ENCODE data around the gene GIT1.
A peak's percentile ranks its signal among the peaks of the same experiment; 100 is the strongest.

Gene GIT1

DNA sequence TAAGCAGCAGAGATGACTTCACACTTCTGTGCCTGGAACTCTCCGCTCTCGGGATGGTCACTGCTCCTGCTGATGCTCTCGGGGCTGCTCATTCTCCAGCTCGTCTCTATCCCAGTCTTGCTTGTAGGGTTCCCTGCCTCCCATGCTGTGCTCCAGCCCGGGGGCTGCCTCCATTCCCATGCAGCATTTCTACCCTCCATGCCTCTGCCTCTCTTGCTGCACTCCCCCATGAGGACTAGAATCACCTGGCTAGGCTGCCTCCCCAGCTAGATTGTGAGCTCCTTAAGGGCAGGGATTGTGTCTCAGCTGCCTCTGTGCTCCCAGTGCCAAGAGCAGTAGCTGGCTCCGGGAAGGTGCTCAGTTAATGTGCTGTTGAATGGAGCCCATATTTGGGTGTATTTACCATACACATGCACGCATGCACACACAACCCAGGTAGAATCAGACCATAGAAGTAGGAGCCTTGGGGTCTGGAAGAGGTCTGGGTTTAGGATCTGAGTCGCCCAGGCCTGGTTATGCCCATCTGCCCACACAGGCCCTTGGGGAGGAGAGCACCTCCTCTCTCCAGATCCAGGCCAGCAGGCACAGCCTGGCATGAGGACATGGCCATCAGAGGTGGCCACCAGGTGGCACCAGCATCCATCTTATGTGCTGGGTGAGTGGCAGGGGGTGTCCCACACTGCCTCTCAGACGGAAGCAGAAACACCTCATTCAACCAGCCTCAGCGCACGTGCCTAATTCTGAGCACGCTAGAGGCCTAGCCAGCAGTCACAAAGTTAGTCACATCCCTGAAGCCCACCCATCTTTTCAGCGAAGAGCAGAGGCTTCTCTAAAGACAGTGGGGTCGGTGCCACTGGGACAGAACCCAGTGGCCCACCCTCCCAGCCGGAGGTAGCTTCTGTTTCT, 9.3 kb downstream of the GIT1 start:
- DNase-seq (ENCODE audit: low read depth in 2 of 2) = peak in 1 of 2 experiments; percentile 51

- DNase-seq (ENCODE audit: low read depth in 2 of 2) = no peak
These were observed 10.6 kb downstream of the GIT1 start for GRCh38 chr17:29578626-29579485.

GRCh38 chr17:29577385-29578211, 11.8 kb downstream of the GIT1 start:
- no peak for DNase-seq (ENCODE audit: low read depth in 2 of 2)

DNA sequence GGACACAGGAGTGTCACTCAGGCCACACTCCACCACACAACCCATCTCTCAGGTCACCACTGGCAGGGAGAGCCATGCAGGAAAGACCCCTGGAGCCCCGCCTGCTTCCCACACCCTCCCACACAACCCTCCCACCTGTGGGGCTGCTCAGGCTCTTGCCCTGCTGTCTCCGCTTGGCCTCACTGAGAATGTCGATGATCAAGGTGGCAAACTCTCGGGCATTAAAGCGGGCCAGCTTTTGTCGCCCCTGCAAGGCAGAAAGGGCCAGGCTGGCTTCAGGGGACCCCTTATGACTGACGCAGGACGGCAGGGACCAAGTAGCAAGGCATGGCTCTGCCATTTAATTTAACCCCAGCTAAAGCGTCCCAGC, 12.5 kb downstream of the GIT1 start:
- DNase-seq (ENCODE audit: low read depth in 2 of 2) = no peak

GRCh38 chr17:29576214-29577000, 13.0 kb downstream of the GIT1 start:
- no peak for DNase-seq (ENCODE audit: low read depth in 2 of 2)

DNA sequence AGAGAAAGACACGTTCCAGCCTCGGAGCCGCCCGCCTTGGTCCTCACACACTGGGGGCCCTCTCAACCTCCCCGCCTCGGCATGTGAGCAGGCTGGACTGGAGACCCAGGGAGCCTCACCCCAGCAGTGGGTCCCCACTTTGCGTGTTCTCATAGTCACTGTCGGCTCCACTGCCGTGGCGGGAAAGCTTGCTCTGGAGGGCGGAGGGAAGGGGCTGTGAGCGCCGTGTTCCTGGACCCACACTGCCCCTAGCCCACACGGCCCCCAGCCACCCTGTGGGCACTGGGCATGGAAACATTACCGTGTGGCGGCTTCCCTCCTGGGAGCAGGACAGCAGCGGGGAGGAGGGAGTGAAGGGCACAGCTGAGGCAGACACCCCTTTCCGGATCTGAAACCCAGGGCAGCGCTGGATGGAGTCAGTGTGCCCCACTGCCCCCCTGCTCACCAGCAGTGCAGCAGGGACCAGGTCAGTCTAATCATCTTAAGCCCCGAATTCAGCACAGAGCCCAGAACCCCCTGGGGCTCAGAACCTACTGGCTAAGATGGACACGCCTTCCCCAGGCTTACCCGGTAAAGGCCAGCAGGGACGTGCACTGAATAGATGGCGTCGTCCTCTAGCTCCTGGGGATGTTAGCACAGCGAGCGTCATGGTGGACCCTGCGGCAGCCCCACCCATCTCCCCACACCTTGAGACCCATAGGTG, 13.8 kb downstream of the GIT1 start:
- DNase-seq (ENCODE audit: low read depth in 2 of 2) = no peak

DNA sequence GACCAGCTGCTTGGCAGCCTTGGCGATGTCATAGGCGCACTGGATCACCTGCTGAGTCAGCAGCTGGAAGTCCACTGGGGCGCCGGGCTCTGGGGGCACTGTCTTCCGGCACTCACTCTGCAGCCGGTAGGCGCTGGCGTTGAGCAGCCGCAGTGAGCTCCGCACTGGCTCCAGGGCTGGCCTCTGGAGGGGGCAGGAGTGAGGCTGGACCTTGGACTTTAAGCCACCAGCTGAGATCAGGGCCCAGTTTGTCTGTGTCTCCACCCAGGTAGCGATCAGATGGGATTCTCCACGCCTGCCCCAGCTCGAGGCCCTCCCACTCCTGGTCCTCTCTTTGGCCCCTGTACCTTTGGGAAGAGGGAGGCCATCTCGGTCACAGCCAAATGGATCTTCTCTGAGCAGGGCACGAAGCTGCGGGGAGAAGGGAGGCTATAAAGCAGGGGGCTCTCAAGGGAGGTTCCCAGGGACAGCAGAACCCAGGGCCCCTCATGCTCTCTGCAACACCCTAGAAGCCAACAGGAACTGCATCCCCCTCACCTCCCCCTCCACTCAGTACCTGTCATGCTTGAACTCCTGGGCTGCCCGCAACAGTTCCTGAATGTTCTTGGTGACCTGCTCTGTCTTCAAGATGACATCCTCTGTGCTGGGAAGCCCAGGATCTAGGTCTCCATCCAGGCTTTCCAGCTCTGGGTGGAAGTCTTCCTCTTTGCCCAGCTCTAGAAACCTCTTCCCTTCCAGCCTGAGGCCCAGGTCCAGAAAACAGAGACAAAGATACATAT, 14.5 kb downstream of the GIT1 start:
- no peak for DNase-seq (ENCODE audit: low read depth in 2 of 2)

DNA sequence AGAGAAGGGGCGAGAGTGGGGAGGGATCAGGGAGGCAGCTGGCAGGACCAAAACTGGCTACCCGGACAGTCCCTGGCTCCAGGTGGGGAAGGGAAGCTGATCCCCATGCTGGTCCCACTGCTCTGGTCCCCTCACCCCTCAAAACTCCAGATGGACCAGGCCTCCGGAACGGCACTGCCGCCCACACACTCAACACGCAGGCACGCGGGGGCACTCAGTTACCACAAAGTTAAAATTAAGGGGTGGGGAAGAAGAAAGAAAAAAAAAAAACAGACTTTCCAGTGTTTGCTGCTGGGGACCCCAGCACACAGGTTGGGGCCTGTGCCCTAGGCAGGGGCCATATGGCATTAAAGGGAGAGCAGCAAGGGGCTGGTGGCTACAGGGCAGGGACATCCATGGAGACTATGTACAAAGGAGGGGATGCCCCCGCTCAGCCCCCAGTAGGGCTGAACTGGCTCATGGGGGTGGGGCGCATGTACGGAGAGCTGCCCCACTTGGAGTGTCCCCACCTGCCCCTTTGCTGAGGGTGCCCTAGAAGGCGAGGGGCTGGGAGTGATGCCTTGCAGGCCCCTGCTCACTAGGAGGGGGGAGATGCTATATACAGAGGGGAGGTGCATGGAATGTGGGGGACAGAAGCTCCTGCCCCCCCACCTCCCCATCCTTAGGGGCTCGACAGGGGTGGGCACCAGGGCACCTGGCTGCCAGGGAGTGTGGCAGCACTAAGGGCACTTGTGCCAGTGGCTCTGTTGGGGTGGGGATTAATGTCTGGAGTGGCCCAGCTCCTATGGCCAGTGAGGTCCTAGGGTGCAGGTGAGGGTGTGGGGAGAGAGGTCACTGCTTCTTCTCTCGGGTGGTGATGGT, 15.3 kb downstream of the GIT1 start:
- DNase-seq (ENCODE audit: low read depth in 2 of 2) = no peak

DNA sequence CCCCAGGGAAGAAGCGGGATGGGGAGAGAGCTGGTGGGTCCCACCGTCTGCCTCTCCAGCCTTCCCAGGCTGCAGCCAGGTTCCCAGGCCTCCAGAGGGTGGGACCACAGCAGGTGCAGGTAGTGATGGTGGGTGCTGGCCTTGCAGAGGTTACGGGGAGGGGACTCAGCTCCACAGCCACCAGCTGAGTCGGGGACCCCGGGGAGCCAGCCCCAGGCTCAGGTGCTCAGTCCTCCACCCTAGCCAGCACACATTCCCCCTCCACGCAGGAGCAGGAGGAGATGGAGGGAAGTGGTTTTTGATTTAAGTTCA, 15.9 kb downstream of the GIT1 start:
- DNase-seq (ENCODE audit: low read depth in 2 of 2) = no peak

DNA sequence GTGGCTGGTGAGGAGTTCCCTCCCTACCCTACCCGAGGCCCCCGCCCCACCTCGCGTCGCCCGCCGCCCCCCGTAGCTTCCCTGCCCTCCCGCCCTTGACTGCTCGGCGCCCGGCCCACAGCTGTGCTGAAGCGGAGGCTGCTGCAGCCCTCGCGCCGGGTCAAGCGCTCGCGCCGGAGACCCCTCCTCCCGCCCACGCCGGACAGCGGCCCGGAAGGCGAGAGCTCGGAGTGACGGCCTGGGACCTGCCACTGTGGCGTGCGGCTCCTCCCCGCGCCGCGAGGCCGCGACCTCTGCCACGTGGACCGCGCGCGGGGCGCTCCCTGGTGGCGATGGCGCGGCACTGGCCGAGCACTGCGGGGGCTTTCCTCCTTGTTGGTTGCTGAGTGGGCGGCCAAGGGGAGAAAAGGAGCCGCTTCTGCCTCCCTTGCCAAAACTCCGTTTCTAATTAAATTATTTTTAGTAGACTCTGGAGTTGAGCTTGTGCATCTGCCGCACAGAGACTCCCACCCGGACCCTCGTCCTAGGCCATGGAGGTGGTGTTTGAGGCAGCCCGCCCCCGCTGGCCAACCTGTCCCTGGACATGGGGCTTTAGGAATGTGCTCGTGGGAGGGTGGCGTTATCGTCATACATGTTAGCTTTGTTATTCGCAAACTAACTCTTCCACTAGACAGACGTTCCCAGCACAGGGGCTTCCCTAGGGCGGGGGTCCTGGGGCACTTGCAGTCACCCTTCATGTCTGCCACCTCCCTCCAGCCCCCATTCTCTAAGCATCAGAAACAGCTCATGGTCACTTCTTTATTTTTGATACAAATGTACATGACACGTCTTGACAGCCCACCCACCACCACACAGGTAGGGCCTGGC, 16.5 kb downstream of the GIT1 start:
- DNase-seq (ENCODE audit: low read depth in 2 of 2) = no peak

GRCh38 chr17:29571883-29572681, 17.4 kb downstream of the GIT1 start:
- no peak for DNase-seq (ENCODE audit: low read depth in 2 of 2)

- DNase-seq (ENCODE audit: low read depth in 2 of 2) = no peak
These were observed 18.0 kb downstream of the GIT1 start for GRCh38 chr17:29571486-29571882.

DNA sequence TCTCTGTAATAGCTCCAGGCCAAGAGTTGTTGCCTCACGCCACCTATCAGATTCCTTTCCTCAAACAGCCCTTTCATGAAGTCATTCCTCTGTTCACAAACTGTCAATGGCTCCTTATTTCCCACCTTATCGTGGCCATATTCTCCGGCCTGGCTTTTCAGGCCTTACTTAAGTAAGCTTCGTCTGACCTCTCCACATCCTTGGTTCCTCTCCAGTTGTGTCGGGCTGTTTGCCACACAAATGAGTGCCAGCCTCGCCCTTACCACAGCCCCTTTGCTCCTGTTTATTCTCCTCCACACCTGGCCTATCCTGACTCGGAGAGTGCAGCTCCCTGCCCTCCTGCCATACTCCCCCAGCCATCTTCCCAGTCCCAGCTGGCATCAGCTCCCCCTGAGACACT, 18.9 kb downstream of the GIT1 start:
- no peak for DNase-seq (ENCODE audit: low read depth in 2 of 2)

- DNase-seq (ENCODE audit: low read depth in 2 of 2) = no peak
These were observed 20.1 kb downstream of the GIT1 start for GRCh38 chr17:29569245-29569950.

GRCh38 chr17:29568331-29569244, 20.9 kb downstream of the GIT1 start, which contains the start of gene TP53I13:
Gene TP53I13 (plus strand): TSS chr17:29568701. CDS start chr17:29568759, 58 bp downstream.
- peak; percentile 66 to 68 for DNase-seq (ENCODE audit: low read depth in 2 of 2)
